Caco-2 (cell line): ENCODE measurements around the gene VRTN. TPM values are rescaled to one million over a fixed set of nuclear protein-coding genes. Genes with fewer than 3 reads are reported as not detected.

Experiments used
- BruUV-seq: library from RNA; stranded (reverse); fragments of 400-500 nt; replicated peaks from 2 replicates; lab custom pipeline; 2021; lab: Mats Ljungman, UMichigan
- CTCF ChIA-PET: fragments of 300-600 bp; sonication (Branson Sonifier 250); formaldehyde crosslinking; loops from one replicate; lab custom pipeline; 2022; ENCODE audit warnings: antibody characterized with exemption; lab: Charles Lee
- POLR2A ChIA-PET: fragments of 300-600 bp; sonication (Branson Sonifier 250); formaldehyde crosslinking; loops from one replicate; lab custom pipeline; 2022; ENCODE audit warnings: antibody characterized with exemption; lab: Charles Lee
- DNase-seq, 2 experiments: peaks; one replicate each; pipeline versions ENCODE4 v3.0.0 to v3.0.0-alpha.2; 2020 to 2022
- H3K27me3 ChIP-seq: replicated peaks from 2 replicates; pipeline ENCODE4 v1.6.0; 2011; ENCODE audit warnings: low read length; ENCODE audit not compliant: control insufficient read depth, insufficient read depth
- H3K36me3 ChIP-seq: 2 replicates; pipeline ENCODE4 v1.5.1; 2011; ENCODE audit warnings: low read length; ENCODE audit not compliant: control insufficient read depth, insufficient read depth
- H3K4me1 ChIP-seq: fragments of 250-450 bp; sonication (Bioruptor Pico); 2 replicates; pipeline ENCODE4 v1.5.1; 2020; ENCODE audit warnings: mild to moderate bottlenecking
- H3K4me3 ChIP-seq: 2 replicates; pipeline ENCODE4 v1.5.1; 2011; ENCODE audit warnings: low read depth, mild to moderate bottlenecking, control low read depth, low read length
- H3K9me3 ChIP-seq: fragments of 250-450 bp; sonication (Bioruptor Pico); 2 replicates; pipeline ENCODE4 v1.5.1; 2020; ENCODE audit warnings: mild to moderate bottlenecking, moderate library complexity
- H3K27ac Mint-ChIP-seq: one replicate; pipeline ENCODE4 v1.8.0; 2022; ENCODE audit warnings: mixed read lengths; ENCODE audit not compliant: unreplicated experiment
- H3K27me3 Mint-ChIP-seq: one replicate; pipeline ENCODE4 v1.8.0; 2022; ENCODE audit warnings: mixed read lengths; ENCODE audit not compliant: insufficient read depth, unreplicated experiment
- H3K36me3 Mint-ChIP-seq: one replicate; pipeline ENCODE4 v1.8.0; 2022; ENCODE audit warnings: mild to moderate bottlenecking, mixed read lengths; ENCODE audit not compliant: insufficient read depth, unreplicated experiment
- H3K4me1 Mint-ChIP-seq: one replicate; pipeline ENCODE4 v1.8.0; 2022; ENCODE audit warnings: low read depth, mixed read lengths; ENCODE audit not compliant: unreplicated experiment
- H3K4me3 Mint-ChIP-seq: one replicate; pipeline ENCODE4 v1.8.0; 2022; ENCODE audit warnings: mild to moderate bottlenecking, moderate library complexity, mixed read lengths; ENCODE audit not compliant: unreplicated experiment
- H3K9me3 Mint-ChIP-seq: one replicate; pipeline ENCODE4 v1.8.0; 2022; ENCODE audit warnings: mixed read lengths; ENCODE audit not compliant: unreplicated experiment
- CTCF ChIP-seq, 2 experiments: fragments of 200-600 bp in 1 of 2; IDR thresholded peaks; 1 replicate in 1 of 2; 2 replicates in 1 of 2; pipeline versions ENCODE4 v1.5.1 to v1.8.0; 2011 to 2022; ENCODE audit warnings: antibody characterized with exemption in 1 of 2, control low read depth in 1 of 2, inconsistent platforms in 1 of 2, low read depth in 1 of 2, low read length in 1 of 2, mild to moderate bottlenecking in 1 of 2, moderate library complexity in 1 of 2; ENCODE audit not compliant: insufficient read depth in 1 of 2, severe bottlenecking in 1 of 2, unreplicated experiment in 1 of 2
- intact Hi-C: fragments of 100-400 bp; cut with micrococcal nuclease; formaldehyde crosslinking; loops from one replicate; pipeline ENCODE4 v1.10.0; 2022; ENCODE audit not compliant: unreplicated experiment
- total RNA-seq: library from RNA; stranded (reverse); gene quantifications from 2 replicates; pipeline ENCODE4 v1.2.3, GENCODE V29; 2022

The VRTN gene
- total RNA-seq, 1 experiment from 2014 or later = 1.7 TPM

DNA sequence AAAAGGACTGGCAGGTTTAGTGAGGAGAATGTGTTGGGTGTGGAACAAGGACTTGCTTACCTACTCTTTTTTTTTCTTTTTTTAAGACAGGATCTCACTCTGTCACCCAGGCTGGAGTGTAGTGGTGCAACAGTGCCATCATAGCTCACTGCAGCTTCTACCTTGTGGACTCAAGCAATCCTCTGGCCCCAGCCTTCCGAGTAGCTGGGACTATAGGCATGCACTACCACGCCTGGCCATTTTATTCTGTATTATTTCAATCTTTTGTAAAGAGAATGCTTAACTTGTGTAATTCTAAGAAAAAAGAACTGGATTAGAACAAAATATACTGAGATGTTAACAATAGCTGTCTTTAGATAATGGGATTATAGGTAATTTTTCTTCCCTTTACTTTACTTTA lies 1.9 kb upstream of the VRTN start:
- Mint-ChIP-seq H3K27ac (no peak overlapping the region), H3K4me1 (peaks cover 33% of the 10 kb centered on the region), H3K9me3 (no peaks in the 10 kb centered on the region), H3K4me3 (no peak overlapping the region), H3K27me3 (no peaks in the 10 kb centered on the region), H3K36me3 (no peaks in the 10 kb centered on the region)
- no TSS peak for BruUV-seq
- POLR2A ChIA-PET = no interaction called here
- Histone ChIP-seq H3K9me3 (no peaks in the 10 kb centered on the region), H3K36me3 (no peaks in the 10 kb centered on the region), H3K4me3 (no peak overlapping the region), H3K4me1 (peaks cover 56% of the 10 kb centered on the region), H3K27me3 (no peaks in the 10 kb centered on the region)
- intact Hi-C loops = no loop called here
- TF ChIP-seq CTCF (IDR thresholded peaks at IDR 0.05; ENCODE audit: insufficient read depth in 1 of 2, low read depth in 1 of 2, low read length in 1 of 2, severe bottlenecking in 1 of 2, unreplicated experiment in 1 of 2) = no peak
- CTCF ChIA-PET = interaction anchor here (0.9 to 1.0 kb wide), 2 partner anchors 22 to 41 kb away, joined by 4 read pairs; no protein-coding TSS in a partner anchor
- peak in 1 of 2 experiments; percentile 24 for DNase-seq

DNA sequence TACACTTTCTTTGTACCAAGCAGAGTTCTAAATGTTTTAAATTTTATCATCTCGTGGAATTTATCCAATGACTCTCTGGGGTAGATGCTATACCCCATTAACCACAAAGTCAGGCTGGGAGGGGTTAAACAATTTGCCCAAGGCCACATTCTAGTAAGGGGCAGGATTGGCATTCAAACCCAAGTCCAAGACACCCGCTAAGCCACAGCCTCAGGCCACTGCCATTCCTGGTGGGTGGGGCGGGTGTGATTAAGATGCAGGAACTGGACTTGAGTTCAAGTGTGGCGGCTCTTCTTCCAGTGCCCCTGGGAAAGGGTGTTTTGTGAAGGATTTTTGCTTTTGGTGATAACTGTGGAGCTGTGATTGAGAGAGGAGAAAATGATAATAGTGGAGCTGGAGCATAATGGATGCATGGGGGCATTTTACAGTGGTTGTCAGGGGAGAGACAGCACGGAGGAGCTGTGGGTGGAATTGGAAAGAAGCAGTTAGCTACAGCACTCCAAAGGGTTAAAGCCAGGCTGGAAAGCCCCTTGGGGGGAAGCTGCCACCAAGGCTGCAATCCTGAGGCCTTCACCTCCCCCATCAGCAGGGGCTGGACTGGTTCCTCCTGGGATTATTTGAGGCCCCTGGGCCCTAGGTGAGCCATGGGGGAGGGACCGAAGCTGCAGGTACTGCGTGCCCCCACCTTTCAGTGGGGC lies 1.0 kb upstream of the VRTN start:
- Histone ChIP-seq H3K4me1 (peaks cover 47% of the 10 kb centered on the region), H3K36me3 (no peaks in the 10 kb centered on the region), H3K27me3 (no peaks in the 10 kb centered on the region), H3K4me3 (no peak overlapping the region), H3K9me3 (no peaks in the 10 kb centered on the region)
- Mint-ChIP-seq H3K27ac (peak overlapping the region; percentile 76), H3K27me3 (no peaks in the 10 kb centered on the region), H3K4me3 (peak overlapping the region; percentile 21), H3K4me1 (peaks cover 33% of the 10 kb centered on the region), H3K36me3 (no peaks in the 10 kb centered on the region), H3K9me3 (no peaks in the 10 kb centered on the region)
- ChIA-PET CTCF (no interaction called here), POLR2A (no interaction called here)
- no peak for TF ChIP-seq CTCF (IDR thresholded peaks at IDR 0.05; ENCODE audit: insufficient read depth in 1 of 2, low read depth in 1 of 2, low read length in 1 of 2, severe bottlenecking in 1 of 2, unreplicated experiment in 1 of 2)
- intact Hi-C loops = no loop called here
- BruUV-seq = no TSS peak
- no peak for DNase-seq

GRCh38 chr14:74347795-74348100 lies 523 bp upstream of the VRTN start:
- peak overlapping the region; percentile 76 for H3K27ac Mint-ChIP-seq
- peaks cover 48% of the 10 kb centered on the region for H3K4me1 ChIP-seq
- ChIA-PET CTCF (no interaction called here), POLR2A (no interaction called here)
- no peak overlapping the region for H3K4me3 ChIP-seq
- DNase-seq = no peak
- H3K36me3 ChIP-seq = no peaks in the 10 kb centered on the region
- H3K27me3 Mint-ChIP-seq = no peaks in the 10 kb centered on the region
- BruUV-seq = no TSS peak
- no peaks in the 10 kb centered on the region for H3K9me3 ChIP-seq
- intact Hi-C loops = no loop called here
- H3K27me3 ChIP-seq = no peaks in the 10 kb centered on the region
- H3K36me3 Mint-ChIP-seq = no peaks in the 10 kb centered on the region
- H3K4me1 Mint-ChIP-seq = peaks cover 33% of the 10 kb centered on the region
- H3K9me3 Mint-ChIP-seq = no peaks in the 10 kb centered on the region
- no peak for TF ChIP-seq CTCF (IDR thresholded peaks at IDR 0.05; ENCODE audit: insufficient read depth in 1 of 2, low read depth in 1 of 2, low read length in 1 of 2, severe bottlenecking in 1 of 2, unreplicated experiment in 1 of 2)
- peak overlapping the region; percentile 21 for H3K4me3 Mint-ChIP-seq
